GM10266 (cell line): ENCODE measurements around the gene AOPEP.

ENCODE experiments used
- DNase-seq: peaks from one replicate; pipeline ENCODE4 v3.0.0; 2012; ENCODE audit errors: extremely low spot score
- TF ChIP-seq, protein P1 (sequence below): IDR thresholded peaks from 2 replicates; pipeline ENCODE4 v1.5.1; 2012; ENCODE audit warnings: mild to moderate bottlenecking, low read depth; ENCODE audit not compliant: control insufficient read depth, insufficient read depth; ENCODE audit errors: missing control alignments

The AOPEP gene

DNA sequence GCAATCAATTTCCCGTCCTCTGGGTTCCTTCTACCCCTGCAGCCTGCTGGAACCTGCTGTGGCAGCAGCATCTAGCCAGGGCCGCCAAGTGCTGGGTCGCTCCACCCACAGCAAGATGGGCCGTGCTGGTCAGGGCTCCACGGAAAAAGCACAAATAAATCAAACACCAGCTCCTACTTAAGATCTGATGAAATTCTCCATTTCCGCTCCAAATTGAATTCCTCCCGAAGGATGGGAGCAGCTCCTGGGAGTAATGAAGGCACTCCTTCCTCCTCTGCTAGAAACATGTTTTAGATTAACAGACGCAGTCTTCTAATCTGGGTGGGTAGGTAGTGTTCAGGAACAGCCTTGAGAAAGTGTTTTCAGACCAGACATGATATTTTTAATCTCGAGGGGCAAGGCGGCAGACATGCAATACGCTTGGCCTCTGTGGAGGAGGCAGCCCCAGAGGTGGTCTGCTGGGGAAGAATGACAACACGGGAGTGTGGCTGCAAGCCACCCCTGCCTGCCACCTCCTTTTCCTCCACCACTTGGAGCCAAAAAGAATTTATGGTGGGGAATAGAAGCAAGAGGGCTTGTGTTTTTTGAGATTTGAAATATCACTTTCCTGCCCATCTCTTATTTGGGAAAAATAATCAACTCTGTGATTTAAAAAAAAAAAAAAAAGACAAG lies 194.1 kb downstream of the AOPEP start:
- DNase-seq = no peak
- TF ChIP-seq, protein P1, sequence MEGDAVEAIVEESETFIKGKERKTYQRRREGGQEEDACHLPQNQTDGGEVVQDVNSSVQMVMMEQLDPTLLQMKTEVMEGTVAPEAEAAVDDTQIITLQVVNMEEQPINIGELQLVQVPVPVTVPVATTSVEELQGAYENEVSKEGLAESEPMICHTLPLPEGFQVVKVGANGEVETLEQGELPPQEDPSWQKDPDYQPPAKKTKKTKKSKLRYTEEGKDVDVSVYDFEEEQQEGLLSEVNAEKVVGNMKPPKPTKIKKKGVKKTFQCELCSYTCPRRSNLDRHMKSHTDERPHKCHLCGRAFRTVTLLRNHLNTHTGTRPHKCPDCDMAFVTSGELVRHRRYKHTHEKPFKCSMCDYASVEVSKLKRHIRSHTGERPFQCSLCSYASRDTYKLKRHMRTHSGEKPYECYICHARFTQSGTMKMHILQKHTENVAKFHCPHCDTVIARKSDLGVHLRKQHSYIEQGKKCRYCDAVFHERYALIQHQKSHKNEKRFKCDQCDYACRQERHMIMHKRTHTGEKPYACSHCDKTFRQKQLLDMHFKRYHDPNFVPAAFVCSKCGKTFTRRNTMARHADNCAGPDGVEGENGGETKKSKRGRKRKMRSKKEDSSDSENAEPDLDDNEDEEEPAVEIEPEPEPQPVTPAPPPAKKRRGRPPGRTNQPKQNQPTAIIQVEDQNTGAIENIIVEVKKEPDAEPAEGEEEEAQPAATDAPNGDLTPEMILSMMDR = no peak

DNA sequence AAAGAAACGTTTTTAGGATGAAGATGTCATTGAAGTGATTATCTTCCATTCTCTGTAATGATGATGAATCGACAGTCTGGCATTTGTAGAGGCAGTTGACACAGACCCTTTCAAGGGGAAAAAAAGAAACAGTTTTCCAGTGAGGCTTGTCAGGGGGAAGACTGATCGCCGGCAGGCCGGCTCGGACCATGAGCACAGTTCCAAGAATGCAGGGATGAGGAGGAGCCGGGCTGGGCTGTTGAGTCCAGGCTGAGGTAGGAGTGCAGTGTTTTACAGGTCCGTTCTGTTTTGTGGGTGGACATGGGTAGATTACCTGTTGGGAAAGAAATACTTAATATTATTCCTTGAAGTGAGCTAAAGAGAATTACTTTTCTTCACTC lies 194.6 kb downstream of the AOPEP start:
- TF ChIP-seq, protein P1 = no peak
- DNase-seq = no peak

DNA sequence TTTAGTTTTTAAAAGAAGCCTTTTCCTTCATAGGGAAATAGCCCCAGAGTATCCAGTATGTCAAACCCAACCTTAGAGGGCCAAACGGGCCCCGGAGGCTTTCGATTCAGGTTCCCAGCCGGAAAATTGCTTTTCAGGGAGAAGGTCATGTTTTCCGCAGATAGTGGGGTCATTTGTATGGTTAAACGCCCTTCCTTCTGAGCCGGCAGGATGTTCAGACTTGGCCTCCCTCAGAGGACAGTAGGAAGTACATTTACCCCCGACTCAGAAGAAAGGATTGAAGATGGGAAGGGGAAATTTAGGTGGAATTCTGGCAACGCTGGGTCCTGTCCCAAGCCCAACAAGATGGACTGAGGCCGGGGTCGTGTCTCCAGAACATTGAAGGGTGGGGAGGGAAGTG lies 195.2 kb downstream of the AOPEP start:
- DNase-seq = no peak
- TF ChIP-seq, protein P1 = no peak

DNA sequence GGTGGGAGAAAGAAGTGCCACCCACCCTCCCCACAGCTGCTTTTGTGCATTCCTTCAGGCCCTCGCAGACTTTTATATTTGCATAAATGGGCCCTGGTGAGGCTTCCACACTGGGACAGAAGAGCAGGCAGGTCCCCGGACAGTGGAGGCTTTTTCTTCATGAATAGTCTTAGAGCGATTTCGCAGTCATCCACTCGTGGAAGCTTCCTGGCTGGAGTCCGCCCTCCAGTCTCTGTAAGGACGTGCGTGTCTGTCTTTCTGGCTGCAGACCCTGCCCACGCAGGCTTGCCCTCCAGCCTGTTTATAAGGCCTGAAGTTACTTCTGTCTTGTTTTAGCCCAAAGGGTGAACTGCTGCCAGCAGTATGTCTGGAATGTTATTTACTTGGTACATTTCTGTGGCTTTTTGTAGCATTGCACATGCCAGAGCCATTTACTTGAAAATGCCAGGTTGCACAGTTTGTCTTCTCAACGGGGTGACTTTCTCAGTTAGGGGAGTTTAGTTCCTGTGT lies 195.7 kb downstream of the AOPEP start:
- TF ChIP-seq, protein P1 = no peak
- no peak for DNase-seq

DNA sequence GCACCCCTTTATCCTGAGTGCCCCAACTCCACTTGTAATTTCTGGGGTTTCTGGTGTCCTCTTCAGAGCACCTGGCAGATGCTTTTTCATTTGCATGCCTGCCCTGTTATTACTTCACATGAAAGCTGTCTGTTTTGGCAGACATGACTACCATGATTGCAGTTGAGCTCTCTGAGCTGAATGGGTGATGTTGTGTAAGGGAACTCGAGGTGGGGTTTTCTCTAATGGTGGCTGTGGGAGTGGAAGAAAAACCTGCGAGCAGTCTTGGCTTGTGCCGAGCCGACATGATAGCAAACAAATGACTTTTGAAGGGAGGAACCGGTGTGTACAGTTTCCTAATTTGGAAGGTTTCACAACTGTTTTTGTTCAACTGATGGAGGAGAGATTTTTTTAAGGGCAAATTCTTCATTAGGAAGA lies 196.2 kb downstream of the AOPEP start:
- DNase-seq = no peak
- TF ChIP-seq, protein P1 = no peak

DNA sequence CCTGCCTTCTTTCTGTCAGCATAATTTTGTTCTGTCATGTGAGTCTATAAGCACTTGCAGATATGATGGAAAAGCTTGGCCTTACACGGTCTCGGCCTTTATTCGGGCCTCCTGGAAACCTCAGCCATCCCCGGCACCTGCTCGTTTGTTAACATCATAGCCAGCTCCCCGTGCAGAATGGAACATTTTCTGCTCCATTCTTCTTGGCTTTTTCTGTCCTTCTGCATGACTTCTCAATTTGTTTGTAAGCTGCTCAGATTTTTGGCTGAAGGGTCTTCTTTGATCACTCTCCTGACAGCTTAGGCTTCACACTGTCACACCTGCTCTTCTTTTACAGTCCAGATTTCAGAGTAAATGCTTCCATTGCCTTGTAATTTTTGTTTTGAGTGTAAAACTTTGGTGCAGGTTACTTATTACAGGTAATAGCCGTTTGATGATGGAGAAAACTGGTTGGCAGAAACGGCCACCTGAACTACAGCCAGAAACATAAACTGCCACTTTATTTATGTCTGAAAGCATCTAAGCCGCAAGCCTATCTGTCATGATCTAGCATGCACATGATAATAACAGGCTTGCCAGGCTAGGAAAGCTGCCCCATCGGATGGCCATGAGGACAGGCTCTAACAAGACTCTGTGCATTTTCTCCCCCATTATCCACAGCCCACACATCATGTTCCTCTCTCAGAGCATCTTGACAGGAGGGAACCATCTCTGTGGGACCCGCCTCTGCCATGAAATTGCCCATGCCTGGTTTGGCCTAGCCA lies 197.0 kb downstream of the AOPEP start:
- TF ChIP-seq, protein P1 = no peak
- DNase-seq = no peak

DNA sequence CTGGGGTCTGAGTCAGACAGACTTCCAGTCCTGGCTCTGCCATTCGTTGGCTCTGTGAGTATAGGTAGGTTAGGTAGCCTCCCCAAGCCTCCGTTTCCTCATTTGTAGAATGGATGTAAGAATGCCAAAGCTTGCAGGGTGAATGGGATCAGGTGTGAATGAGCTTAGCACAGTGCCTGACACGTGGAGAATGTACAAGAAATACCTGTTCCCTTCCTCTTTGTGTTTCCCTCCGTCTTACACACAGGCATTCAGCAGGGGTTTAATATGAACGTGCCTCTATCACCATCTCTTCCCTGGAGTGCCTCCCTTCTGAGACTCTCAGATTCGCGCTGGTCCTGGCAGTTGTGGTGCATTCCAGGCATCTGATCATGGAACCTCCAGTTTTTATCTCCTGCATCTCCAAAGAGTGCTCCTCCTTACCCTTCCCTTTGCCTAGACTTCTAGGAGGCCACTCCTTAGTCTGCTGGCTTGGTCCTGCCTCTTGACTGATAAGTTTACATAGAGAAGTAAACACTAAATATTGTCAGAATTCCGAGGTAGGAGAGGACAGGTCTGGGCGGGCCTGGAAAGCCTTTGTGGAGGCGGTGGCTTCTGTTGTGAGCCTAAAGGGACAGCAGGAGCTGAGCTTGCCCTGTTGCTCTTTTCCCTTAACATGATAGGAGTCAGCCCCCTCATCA lies 199.4 kb downstream of the AOPEP start:
- DNase-seq = no peak
- TF ChIP-seq, protein P1 = no peak
